H1 (cell line): ENCODE data around the gene HPD.

Experiments used
- CTBP2 ChIP-seq: IDR thresholded peaks from 2 replicates; pipeline ENCODE4 v1.7.0; 2011; ENCODE audit warnings: borderline replicate concordance, mild to moderate bottlenecking, moderate library complexity, mixed read lengths, low read length; ENCODE audit not compliant: insufficient read depth, insufficient read length
- EZH2 ChIP-seq: fragments of 200-600 bp; sonication (generic); IDR thresholded peaks from 2 replicates; pipeline ENCODE4 v1.7.1; 2012; ENCODE audit warnings: low read depth, mild to moderate bottlenecking, moderate library complexity, low read length, inconsistent platforms; ENCODE audit not compliant: severe bottlenecking
- JUND ChIP-seq: IDR thresholded peaks from 2 replicates; pipeline ENCODE4 v1.6.1; 2011; ENCODE audit warnings: mild to moderate bottlenecking, improper control_type of control experiment, low read length
- POLR2A ChIP-seq, 2 experiments: IDR thresholded peaks; 1 replicate in 1 of 2; 2 replicates in 1 of 2; pipeline ENCODE4 v1.6.1; 2011; ENCODE audit warnings: low read depth in 2 of 2, low read length in 2 of 2, mild to moderate bottlenecking in 2 of 2; ENCODE audit errors: control extremely low read depth in 1 of 2
- SP4 ChIP-seq: IDR thresholded peaks from 2 replicates; pipeline ENCODE4 v1.6.1; 2012; ENCODE audit warnings: low read length, inconsistent platforms
- YY1 ChIP-seq: IDR thresholded peaks from 2 replicates; pipeline ENCODE4 v1.6.1; 2011; ENCODE audit warnings: low read depth, mild to moderate bottlenecking, low read length
- TF ChIP-seq, protein P1 (sequence below), 3 experiments: IDR thresholded peaks; 1 replicate in 2 of 3; 2 replicates in 1 of 3; pipeline versions ENCODE4 v1.5.1 to v1.6.1; 2011; ENCODE audit warnings: low read length in 3 of 3, mild to moderate bottlenecking in 3 of 3, inconsistent platforms in 2 of 3, low read depth in 1 of 3, moderate library complexity in 1 of 3; ENCODE audit not compliant: insufficient read depth in 1 of 3; ENCODE audit errors: control extremely low read depth in 1 of 3

DNA sequence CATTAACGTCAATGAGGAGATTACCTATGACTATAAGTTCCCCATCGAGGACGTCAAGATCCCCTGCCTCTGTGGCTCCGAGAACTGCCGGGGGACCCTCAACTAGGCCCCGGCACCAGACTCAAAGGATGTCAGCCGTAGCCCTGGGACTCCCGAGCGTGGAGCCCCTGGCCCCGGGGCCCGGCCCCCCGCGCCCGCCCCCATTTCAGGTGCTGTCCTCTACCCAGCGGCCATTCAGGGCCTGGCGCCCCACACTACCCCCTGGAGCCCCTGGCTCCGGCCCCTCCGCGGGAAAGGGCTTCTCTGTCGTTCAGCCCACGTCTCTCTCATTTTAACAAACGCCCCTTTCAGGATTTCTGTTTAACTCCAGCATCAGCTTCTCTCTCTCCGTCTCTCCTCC lies 28.5 kb downstream of the HPD start:
- no peak for TF ChIP-seq JUND
- TF ChIP-seq, protein P1, sequence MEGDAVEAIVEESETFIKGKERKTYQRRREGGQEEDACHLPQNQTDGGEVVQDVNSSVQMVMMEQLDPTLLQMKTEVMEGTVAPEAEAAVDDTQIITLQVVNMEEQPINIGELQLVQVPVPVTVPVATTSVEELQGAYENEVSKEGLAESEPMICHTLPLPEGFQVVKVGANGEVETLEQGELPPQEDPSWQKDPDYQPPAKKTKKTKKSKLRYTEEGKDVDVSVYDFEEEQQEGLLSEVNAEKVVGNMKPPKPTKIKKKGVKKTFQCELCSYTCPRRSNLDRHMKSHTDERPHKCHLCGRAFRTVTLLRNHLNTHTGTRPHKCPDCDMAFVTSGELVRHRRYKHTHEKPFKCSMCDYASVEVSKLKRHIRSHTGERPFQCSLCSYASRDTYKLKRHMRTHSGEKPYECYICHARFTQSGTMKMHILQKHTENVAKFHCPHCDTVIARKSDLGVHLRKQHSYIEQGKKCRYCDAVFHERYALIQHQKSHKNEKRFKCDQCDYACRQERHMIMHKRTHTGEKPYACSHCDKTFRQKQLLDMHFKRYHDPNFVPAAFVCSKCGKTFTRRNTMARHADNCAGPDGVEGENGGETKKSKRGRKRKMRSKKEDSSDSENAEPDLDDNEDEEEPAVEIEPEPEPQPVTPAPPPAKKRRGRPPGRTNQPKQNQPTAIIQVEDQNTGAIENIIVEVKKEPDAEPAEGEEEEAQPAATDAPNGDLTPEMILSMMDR (IDR thresholded peaks at IDR 0.05; ENCODE audit: control extremely low read depth in 1 of 3, insufficient read depth in 1 of 3, low read depth in 1 of 3, low read length in 3 of 3) = no peak
- no peak for TF ChIP-seq POLR2A (IDR thresholded peaks at IDR 0.05; ENCODE audit: control extremely low read depth in 1 of 2, low read depth in 2 of 2, low read length in 2 of 2)
- TF ChIP-seq YY1 = no peak
- no peak for TF ChIP-seq EZH2
- TF ChIP-seq CTBP2 = no peak
- no peak for TF ChIP-seq SP4
